Spinal cord (tissue), 10 donors: ENCODE data around the gene CACNA2D1. TPM values are rescaled to one million over a fixed set of nuclear protein-coding genes. Genes with fewer than 3 reads are reported as not detected.
A peak's percentile ranks its signal among the peaks of the same experiment; 100 is the strongest.

ENCODE experiments used
- DNase-seq, 6 donors: peaks; one replicate each; pipeline versions ENCODE4 v3.0.0 to v3.0.0-alpha.2; 2013 to 2015; ENCODE audit warnings: low spot score in 6 of 6, low read depth in 4 of 6
- H3K27ac ChIP-seq: one replicate; pipeline ENCODE4 v1.5.1; 2013; ENCODE audit warnings: low read depth, low read length, control low read depth
- H3K27me3 ChIP-seq: one replicate; pipeline ENCODE4 v1.6.1; 2013; ENCODE audit warnings: low read length; ENCODE audit not compliant: control insufficient read depth, insufficient read depth
- H3K36me3 ChIP-seq: one replicate; pipeline ENCODE4 v1.6.1; 2013; ENCODE audit warnings: low read length; ENCODE audit not compliant: control insufficient read depth, insufficient read depth
- H3K4me1 ChIP-seq: one replicate; pipeline ENCODE4 v1.6.1; 2013; ENCODE audit warnings: low read length; ENCODE audit not compliant: control insufficient read depth, insufficient read depth
- H3K4me3 ChIP-seq: one replicate; pipeline ENCODE4 v1.5.1; 2013; ENCODE audit warnings: low read depth, low read length, control low read depth
- H3K9me3 ChIP-seq: one replicate; pipeline ENCODE4 v1.6.1; 2013; ENCODE audit warnings: low read length; ENCODE audit not compliant: control insufficient read depth, insufficient read depth
- WGBS: methylation state at CpG from one replicate; pipeline ENCODE4 v1.1.5; 2013; ENCODE audit warnings: missing lambda C conversion rate; ENCODE audit not compliant: insufficient coverage; 5-methylcytosine and 5-hydroxymethylcytosine counted together
- polyA plus RNA-seq, 2 donors: library from polyadenylated mRNA; unstranded; fragments of 120-200 nt; gene quantifications; one replicate each; pipeline ENCODE4 v1.2.1, GENCODE V29; 2013; ENCODE audit not compliant: insufficient read length in 2 of 2
- total RNA-seq, 2 donors: library from RNA; depleted of rRNA in 1 of 2; stranded (reverse); fragments of 120-200 nt in 1 of 2; fragments of >200 nt in 1 of 2; gene quantifications; one replicate each; pipeline versions ENCODE4 v1.2.3 to v1.2.4, GENCODE V29; 2013 to 2014
- donor health status: healthy.

The CACNA2D1 gene
- total and polyA plus RNA-seq, 4 donors = 28.1 to 108 (median 42.0) TPM

DNA sequence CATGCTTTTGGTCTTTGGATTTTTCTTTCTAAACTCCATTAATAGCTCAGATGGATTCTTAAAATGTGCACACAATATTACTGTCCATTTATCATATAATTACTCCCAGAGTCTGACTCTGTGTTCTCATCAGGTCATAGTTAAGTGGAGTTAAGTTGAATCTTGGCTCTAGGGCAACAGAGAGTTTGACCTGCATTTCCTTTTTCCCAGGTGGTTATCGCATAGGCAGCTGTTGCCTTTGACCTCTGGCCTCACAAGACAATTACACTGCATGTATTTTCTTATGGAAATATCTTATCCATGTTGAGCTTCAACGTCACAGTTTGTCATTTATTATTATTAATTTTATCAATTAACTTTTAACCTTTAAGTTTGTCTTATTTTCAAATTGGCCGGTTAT, 436.3 kb downstream of the CACNA2D1 start:
- no peak overlapping the region for H3K27ac ChIP-seq
- H3K4me1 ChIP-seq = no peaks in the 10 kb centered on the region
- WGBS = no CpG with 5 or more reads among the region's 3 CpGs
- no peak overlapping the region for H3K4me3 ChIP-seq
- H3K36me3 ChIP-seq = no peaks in the 10 kb centered on the region
- DNase-seq = no peak
- H3K27me3 ChIP-seq = no peaks in the 10 kb centered on the region
- H3K9me3 ChIP-seq = no peaks in the 10 kb centered on the region

DNA sequence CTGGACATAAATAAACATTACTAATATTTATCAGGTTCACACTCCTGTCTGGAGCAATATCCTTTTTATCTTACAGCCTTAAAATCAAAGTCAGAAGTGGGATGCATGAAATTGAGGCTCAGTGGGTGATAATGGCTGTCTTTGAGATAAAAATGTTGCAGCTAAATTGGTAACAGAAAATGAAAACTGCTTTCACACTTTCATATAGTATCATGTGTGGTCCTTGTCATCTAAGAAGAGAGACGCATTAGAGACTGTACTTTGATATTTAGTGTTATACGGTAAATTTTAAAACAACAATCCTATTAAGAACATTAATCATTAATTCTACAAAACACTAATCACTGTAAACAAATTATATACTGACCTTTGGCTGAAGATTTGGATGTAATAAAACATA, 438.5 kb downstream of the CACNA2D1 start:
- Histone ChIP-seq H3K4me1 (no peaks in the 10 kb centered on the region), H3K4me3 (no peak overlapping the region), H3K27ac (no peak overlapping the region), H3K9me3 (no peaks in the 10 kb centered on the region), H3K27me3 (no peaks in the 10 kb centered on the region), H3K36me3 (no peaks in the 10 kb centered on the region)
- peak in 1 of 6 donors; percentile 15 for DNase-seq
- WGBS = no CpG with 5 or more reads among the region's 2 CpGs

DNA sequence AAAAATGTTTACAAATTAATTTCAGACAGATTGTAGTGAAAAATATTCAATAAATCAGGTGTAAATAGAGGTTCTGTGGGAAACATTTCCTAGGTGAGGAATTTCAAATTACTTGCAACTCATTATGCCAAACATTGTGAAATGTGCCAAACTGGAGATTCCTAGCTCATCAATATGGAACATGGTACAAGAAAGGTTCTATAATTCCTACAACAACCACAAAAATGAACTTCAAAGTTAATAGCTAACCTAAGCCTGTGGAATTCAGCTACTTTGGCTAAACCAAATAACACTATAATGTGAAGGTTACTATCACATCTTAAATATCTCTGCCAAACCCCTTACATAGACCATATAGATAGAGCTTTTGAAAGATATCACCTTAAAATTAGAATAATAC, 450.4 kb downstream of the CACNA2D1 start:
- H3K9me3 ChIP-seq = no peaks in the 10 kb centered on the region
- H3K4me1 ChIP-seq = no peaks in the 10 kb centered on the region
- H3K36me3 ChIP-seq = no peaks in the 10 kb centered on the region
- no peak overlapping the region for H3K27ac ChIP-seq
- no peak overlapping the region for H3K4me3 ChIP-seq
- DNase-seq = no peak
- no peaks in the 10 kb centered on the region for H3K27me3 ChIP-seq

DNA sequence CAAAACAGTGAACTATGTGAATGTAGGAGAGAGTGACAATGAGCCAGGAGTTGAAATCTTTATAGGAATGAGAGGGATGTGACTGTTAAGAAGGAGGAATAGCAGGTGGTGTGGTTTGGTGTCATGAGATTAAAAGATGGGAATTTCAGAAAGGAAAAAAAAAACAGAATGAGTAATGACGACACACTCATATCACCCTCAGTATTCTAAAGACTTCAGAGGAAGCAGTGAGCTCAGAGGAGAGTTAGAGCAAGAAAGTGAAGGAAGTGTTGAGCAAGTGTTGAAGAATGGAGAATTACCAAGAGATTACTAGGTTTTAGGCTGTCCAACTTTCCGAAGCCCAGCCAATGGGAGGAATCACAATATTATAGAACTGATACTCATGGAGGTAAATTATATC, 453.2 kb downstream of the CACNA2D1 start:
- H3K9me3 ChIP-seq = no peaks in the 10 kb centered on the region
- no CpG with 5 or more reads among the region's 2 CpGs for WGBS
- H3K4me3 ChIP-seq = no peak overlapping the region
- no peaks in the 10 kb centered on the region for H3K27me3 ChIP-seq
- H3K36me3 ChIP-seq = no peaks in the 10 kb centered on the region
- no peak for DNase-seq
- H3K4me1 ChIP-seq = no peaks in the 10 kb centered on the region
- no peak overlapping the region for H3K27ac ChIP-seq

DNA sequence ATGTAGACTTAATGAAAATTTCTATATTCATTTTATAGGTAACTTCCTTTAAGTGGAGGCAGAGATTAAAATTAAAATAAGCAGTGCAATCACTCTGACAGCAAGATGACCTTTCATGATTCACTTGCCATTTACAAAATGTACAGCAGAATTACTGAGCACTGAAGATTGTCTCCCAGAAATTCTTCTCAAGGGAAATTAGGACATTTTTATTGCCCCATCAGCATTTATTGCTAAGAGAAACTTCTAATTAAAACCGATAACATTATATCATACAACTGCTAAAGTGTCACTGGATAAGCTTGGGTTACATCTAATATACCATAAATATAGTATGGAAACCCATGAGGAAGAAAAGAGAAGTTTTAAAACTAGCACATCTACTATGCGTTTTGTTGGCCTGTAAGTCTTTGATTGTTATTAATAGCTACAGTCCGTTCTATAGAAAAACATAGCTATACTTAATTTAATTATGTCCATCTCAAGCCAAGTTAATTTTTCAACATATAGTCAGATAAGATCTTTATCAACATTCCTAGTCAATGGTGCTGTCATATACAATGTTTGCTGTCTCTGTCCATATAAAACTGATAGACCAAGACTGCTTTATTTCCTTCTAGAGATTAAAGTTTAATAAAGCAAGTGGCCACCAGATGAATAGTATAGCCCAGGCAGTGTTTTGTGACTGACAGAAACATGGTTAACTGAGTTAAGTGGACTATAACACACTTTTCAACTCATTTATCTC, 456.7 kb downstream of the CACNA2D1 start:
- no CpG with 5 or more reads among the region's 3 CpGs for WGBS

DNA sequence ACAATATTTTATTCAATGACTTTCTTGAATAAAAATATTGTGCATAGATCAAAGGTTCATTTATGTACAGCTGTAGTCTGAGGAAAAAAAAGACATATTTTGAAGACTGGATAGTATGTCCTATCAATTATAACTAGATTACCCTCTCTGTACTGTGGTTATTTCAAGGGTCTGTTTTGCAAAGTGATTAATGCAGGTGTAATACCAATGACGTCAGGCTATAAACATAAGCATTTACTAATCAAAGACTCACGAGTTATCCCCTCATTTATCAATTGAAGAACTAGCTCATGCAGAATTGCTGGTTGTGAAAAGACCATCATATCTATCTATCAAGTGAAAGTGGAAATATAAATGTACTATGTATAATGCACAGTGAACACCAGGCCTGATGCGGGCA, 460.2 kb downstream of the CACNA2D1 start:
- H3K27ac ChIP-seq = no peak overlapping the region
- no peak for DNase-seq
- no peak overlapping the region for H3K4me3 ChIP-seq
- no peaks in the 10 kb centered on the region for H3K4me1 ChIP-seq
- WGBS = no CpG with 5 or more reads among the region's 3 CpGs
- H3K9me3 ChIP-seq = no peaks in the 10 kb centered on the region
- H3K27me3 ChIP-seq = no peaks in the 10 kb centered on the region
- no peaks in the 10 kb centered on the region for H3K36me3 ChIP-seq

More for the DNA sequence above, 456.7 kb downstream of the CACNA2D1 start:
- no peaks in the 10 kb centered on the region for H3K36me3 ChIP-seq
- no peaks in the 10 kb centered on the region for H3K4me1 ChIP-seq
- no peaks in the 10 kb centered on the region for H3K27me3 ChIP-seq
- H3K27ac ChIP-seq = no peak overlapping the region
- H3K9me3 ChIP-seq = no peaks in the 10 kb centered on the region
- no peak overlapping the region for H3K4me3 ChIP-seq
- DNase-seq = peak in 1 of 6 donors; percentile 83

DNA sequence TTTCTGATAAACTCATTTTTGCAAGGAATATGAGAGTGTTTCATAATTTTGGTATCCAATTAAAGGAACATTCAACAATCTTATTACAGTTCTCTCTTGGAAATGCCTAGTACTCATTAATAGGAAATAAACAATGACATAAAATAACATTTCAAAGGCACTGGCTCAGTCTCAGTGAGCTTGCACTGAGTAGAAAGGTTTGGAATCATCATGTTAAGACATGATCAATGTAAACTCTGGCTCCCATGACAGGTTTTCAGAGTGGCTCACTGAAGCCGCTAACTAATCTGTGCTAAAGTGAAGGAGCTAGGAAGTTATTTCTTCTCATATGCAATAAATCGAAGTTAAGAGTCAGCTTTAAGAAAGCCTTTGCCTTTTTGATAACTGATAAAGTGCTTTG, 470.5 kb downstream of the CACNA2D1 start:
- Histone ChIP-seq H3K27ac (no peak overlapping the region), H3K4me3 (no peak overlapping the region), H3K9me3 (no peaks in the 10 kb centered on the region), H3K36me3 (no peaks in the 10 kb centered on the region), H3K27me3 (no peaks in the 10 kb centered on the region), H3K4me1 (no peaks in the 10 kb centered on the region)
- peak in 1 of 6 donors; percentile 31 for DNase-seq
- no CpG with 5 or more reads among the region's 2 CpGs for WGBS

DNA sequence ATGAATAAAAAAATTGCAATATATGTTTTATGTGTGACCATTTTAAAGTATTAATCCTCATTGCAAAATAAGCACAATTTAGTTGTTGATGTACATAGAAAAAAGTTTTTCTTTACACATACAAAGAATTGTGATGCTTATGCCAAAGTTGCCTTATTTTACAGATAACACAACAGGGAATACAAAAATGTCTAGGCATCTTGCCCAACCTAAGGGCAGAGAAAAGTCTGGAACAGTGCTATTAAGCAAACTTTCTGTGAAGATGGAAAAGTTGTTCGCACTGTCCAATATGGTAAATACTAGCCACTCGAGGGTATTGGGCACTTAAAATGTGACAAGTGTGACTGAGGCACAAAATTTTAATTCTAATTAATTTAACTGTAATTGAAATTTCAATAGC, 483.6 kb downstream of the CACNA2D1 start:
- H3K36me3 ChIP-seq = no peaks in the 10 kb centered on the region
- no peaks in the 10 kb centered on the region for H3K9me3 ChIP-seq
- no peak overlapping the region for H3K27ac ChIP-seq
- WGBS = no CpG with 5 or more reads among the region's 2 CpGs
- no peak overlapping the region for H3K4me3 ChIP-seq
- no peaks in the 10 kb centered on the region for H3K4me1 ChIP-seq
- H3K27me3 ChIP-seq = no peaks in the 10 kb centered on the region
- no peak for DNase-seq

DNA sequence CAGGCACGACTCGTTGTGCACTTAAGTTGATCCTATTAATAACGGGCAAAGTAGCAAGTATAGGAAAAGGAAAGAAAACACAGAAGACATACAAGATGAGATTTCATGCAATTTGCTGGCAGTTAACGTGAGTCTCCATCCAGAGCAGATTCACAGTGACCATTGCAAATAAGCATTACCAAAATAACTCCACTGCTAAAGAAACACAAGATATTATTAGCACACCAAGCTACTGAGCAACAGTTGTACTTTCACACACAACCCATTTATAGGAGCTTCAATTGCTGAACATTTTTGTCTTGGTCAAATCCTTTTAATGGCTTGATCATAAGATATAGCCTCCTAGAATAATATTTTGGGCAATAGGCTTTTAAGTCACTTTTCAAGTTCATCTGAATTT, 486.1 kb downstream of the CACNA2D1 start:
- H3K4me1 ChIP-seq = no peaks in the 10 kb centered on the region
- H3K27me3 ChIP-seq = no peaks in the 10 kb centered on the region
- no peak overlapping the region for H3K27ac ChIP-seq
- H3K36me3 ChIP-seq = no peaks in the 10 kb centered on the region
- WGBS = 84% methylated on average over 4 of the region's 4 CpGs
- no peak for DNase-seq
- no peak overlapping the region for H3K4me3 ChIP-seq
- no peaks in the 10 kb centered on the region for H3K9me3 ChIP-seq

DNA sequence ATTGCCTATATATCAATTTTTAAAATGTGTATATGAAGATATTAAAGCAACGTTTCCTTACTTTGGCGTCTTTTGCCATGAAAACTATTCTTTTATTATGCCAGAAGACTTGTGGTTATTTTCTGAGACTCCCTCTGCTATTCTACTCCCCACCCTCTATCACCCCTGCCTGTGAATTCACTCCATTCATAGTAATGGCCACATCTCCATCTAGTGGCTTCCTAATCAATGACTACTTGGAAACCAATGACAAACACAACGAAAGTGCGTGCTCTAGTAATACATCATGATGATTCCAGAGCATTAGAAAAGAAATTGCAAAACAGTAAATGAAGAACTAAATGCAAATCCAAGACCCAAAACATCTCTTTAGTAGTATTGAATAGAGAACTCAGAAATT, 487.1 kb downstream of the CACNA2D1 start:
- no peak overlapping the region for H3K4me3 ChIP-seq
- peak in 5 of 6 donors; percentile 12 to 80 (median 26) for DNase-seq
- no peaks in the 10 kb centered on the region for H3K27me3 ChIP-seq
- H3K36me3 ChIP-seq = no peaks in the 10 kb centered on the region
- no peaks in the 10 kb centered on the region for H3K9me3 ChIP-seq
- no peak overlapping the region for H3K27ac ChIP-seq
- H3K4me1 ChIP-seq = no peaks in the 10 kb centered on the region
- whole genome bisulfite sequencing = no CpG with 5 or more reads among the region's 4 CpGs
